GM19455 (cell line): ENCODE results near the gene TYMP.

Experiments used
- ATAC-seq: cut with Tn5 transposase; IDR thresholded peaks from one replicate; pipeline ENCODE4 v1.9.1; 2021; ENCODE audit not compliant: unreplicated experiment

Gene TYMP

DNA sequence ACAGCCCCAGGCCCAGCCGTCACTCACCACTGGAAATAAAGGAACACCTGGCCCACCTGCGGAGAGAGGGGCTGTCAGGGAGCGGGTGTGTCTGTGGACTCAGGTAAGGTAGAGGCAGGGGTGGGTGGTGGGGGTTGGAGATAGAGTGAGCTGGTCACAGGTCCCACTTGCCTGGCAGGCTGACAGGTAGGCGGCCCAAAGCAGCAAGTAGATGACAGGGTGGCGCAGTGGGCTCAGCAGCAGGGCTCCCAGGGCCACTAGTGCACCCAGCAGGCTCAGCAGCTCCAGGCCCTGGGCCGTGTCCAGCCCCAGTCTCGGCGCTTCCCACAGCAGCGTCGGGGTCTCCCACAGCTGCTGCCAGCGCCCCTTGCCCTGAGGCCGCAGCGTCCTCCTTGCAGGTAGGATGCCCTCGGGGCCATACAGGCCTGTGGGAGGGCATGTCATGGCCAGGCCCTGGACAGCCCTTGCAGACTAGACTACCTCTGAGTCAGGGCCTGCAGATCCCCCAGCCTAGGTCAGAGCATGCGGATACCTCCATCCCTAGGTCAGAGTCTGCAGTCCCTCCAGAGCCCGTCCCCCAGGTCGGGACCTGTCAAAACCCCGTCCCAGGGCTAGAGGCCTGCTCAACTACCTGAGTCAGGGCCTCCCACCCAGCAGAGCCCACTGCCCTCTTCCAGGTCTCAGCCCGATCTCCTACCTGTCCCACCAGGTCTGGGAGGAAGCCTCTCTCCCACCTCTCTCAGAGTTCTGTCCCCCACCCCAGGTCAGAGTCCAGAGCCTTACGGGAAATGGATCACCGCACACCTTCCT lies 23.0 kb downstream of the TYMP start:
- ATAC-seq = peak; percentile 18

DNA sequence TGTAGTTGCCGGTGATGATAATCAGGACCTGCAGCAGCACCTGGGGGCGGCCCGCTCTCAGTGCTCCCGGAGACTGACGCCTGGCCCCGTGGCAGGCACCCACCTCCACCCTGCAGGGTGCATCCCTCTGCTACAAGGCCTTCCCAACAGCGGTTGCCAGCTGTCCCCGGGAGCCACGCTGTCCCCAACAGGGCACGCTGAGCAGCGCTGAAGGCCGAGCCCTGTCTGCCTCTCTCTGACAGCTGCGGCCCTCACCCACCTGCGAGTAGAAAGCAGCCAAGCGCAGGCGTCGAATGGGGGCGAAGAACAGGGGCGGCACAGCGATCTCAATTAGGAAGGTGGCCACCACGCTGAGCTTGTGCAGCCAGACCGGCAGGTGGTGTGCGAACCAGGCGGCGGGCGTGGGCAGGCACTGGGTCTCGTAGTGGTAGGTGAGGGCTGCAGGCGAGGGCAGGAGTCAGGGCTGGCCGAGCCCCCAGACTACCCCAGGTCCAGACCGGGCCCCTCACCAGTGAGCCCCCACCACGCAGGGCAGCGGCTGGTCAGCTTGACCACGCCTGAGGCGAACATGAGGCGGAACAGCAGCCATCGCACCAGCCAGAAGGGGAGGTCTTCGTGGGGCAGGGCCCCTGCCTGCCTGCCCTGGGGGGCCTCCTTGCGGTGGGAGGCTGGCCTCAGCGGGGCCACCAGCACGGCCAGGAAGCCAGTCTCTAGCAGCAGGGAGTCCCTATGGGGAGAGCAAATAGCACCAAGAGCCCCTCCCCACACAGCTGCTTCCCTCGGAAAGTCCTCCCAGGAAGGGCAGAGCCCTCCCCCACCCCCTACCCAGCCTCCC lies 23.8 kb downstream of the TYMP start:
- no peak for ATAC-seq

DNA sequence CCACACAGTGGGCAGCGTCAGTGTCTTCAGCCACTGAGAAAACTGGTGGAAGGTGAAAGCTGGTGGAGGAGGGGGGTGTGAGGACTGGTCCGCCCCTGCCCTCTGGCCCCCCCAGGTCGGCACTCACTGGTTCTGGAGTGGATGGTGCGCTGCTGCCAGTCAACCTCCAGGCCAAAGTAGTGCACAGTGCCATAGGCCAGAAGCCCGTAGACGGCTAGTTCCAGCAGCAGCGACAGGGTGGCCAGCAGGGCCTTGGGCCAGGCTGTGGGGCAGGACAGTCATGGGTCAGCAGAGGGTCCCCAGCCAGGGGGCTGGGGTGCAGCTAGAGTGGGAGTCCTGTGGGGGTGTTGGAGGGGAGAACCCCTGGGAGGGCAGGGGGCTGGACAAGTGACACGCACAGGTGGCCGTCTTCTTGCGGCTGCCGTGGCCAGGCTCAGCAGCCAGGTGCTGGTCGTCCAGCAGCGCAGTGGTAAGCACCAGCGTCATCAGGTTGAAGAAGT lies 24.5 kb downstream of the TYMP start:
- ATAC-seq = no peak

DNA sequence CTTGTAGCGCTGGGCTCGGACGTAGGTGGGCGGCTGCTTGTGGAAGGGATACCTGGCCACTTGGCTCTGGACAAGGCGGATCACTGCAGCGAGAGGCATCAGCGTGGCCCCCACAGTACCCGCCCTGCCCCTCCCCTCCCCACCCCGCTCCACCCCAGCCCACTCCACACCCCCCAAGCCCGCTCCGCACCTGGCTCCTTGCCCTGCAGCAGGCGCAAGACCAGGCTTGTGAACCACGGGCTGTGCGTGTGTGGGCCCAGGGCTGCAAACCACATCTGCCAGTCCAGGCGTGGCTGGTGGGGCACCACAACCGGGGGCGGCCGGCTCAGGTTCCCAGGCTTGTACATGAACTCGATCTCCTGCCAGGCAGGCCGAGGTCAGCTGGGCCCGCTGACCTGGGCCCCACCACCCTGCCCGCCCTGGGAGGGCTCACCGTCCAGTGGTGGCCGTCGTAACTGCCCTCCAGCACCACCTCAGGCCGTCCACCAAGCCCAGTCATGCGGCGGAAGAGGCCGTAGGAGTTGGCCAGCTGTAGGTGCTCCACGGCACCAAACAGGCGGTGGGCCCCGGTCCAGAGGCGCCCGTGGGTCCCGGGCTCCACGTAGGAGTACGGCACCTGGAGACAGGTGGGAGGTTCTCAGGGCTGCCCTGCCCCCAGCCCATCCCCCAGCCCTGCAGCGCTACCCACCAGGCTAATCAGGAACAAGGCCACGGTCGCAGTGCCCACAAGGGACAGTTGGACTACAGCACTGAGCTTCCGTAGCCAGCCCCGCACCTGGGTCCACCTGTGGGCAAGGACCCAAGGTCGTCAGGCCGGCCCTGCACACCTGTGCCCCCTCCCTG lies 25.2 kb downstream of the TYMP start:
- ATAC-seq = no peak

DNA sequence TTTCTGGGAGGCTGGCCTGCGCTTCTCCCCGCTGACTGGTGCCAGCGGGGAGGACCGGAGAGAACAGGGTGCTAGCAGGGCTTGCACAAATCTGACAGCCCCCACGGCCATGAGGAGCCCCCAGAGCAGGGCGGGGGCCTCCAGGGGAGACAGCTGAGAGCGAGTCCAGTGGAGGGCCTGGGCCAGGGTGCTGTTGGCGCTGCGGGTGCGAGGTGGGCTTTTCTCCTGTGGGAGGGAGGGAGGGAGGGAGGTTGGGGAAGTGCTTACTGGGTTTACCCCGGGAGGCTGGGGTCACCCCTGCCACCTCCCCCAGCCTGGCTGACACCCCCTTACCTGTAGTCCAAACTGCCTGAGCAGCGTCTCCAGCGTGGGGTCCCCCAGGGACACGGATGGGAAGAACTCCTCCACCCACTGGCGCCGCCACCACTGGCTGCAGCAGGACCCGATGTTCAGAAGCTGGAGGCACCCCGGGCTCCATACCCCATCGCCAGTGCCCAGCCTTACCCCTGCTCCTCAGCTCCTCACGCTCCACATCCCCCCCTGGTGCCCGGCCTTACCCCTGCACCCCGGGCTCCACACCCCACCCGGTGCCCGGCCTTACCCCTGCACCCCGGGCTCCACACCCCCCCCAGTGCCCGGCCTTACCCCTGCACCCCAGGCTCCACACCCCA lies 26.2 kb downstream of the TYMP start:
- ATAC-seq = no peak

DNA sequence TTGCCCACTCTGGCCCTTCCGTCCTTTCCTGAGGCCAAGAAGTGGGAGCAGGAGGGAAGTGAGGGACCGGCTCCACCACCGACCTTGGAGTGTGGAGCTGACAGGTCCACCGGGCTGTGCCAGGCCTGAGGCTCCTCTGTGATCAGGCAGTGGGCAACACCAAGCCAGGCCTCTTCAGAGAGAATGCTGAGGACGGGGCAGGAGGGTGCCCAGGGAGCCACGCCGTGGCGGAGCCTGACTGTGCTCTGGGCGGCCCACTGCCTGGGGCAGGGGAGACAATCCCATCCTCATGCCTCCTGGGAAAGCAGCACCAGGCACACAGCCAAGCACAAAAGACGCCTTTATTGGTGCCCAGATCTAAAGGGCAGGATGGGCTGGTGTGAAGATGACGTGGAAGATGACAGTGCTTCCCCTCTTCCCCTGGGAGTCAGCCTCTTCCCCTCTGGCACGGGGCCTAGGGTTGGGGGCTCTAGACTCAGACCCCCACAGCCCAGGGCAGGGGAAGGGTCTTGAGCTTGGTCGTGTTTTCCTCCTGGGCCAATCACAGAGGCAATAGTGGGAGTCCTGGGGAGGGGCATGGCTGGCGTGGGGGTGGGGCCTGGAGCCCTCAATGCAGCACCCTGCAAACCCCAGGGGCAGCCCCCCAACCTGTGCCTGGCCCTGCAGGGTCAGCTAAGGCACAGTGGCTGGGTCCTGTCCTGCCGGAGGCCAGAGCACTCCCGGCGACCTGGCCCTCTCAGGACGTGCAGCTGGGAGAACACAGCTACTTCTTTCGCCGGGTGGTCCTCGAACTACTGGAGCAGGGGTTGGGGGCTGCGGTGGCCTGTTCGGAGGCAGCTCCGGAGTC lies 27.0 kb downstream of the TYMP start:
- ATAC-seq = no peak

DNA sequence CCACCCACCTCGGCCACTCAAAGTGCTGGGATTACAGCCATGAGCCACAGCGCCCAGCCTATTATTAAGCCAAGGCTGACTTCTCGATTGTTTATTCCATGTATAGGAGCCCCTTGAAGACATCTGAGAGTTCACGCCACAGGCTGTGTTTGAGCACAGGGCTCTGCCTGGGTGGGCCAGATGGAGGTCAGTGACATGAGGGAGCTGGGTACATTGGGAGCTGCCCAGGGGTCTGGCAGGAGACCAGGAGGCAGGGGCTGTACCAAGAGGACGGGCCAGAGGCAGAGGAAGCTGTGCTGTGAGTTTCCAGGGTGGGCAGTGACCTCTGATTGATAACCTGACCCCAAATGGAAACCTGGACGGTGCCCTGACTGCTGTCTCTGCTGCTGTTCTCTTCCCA lies 27.7 kb downstream of the TYMP start:
- no peak for ATAC-seq

DNA sequence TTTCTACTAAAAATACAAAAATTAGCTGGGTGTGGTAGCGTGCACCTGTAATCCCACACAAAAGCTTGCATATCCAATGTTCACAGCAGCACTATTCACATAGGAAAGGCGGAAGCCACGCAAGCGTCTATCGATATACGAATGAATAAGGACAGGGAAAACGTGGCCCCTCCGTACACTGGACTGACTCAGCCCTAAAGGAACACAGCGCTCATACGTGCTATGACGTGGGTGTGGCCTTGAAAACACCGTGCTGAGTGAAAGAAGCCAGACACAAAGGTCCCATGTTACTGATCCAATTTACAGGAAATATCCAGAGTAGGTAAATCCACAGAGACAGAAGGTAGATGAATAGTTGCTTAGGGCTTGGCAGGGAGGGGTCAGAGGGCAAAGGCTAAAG lies 29.4 kb downstream of the TYMP start:
- no peak for ATAC-seq

DNA sequence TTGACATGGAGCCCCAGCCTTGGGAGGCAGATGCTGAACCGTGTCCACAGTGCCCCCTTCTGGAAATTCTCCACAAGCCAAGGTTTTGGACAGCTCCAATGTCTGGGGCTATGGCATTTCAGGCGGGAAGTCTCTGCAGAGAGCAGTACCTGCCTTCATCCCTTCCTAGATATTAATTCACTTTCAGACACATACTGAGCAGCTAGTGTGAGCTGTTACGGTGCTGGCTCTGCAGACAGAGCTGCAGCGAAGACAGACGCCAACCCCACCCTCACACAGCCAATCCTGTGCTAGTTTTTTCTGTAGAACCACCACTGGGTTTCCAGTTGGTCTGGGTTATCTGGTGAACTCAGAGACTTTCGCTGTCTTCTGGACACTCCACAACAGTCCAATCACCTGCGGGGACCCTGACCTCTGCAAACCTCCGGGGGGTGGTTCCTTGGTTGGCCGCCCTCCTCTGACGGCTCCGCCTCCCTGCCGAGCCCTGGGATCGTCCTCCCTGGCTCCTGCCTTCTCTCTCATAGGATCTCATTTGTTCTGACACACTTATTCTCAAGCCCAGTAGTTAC lies 31.4 kb downstream of the TYMP start:
- no peak for ATAC-seq

DNA sequence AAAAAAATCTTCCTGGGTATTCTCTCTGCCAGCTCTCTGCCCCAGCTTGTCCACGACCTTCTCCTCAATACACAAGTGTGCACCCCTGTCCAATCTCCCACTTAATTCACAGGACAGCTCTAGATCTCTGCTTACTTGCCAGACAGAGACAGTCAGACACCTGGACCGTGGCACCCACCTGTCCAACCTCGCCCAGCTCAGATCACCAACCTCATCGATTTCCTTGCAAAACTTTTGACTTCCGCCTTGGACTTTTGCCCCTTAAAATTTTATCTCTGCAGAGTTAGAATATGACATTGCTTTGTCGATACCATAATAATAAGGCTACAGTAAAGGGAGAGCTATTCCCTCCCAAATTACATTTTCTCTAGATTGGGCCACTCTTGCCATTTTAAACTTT lies 32.7 kb downstream of the TYMP start:
- ATAC-seq = no peak

DNA sequence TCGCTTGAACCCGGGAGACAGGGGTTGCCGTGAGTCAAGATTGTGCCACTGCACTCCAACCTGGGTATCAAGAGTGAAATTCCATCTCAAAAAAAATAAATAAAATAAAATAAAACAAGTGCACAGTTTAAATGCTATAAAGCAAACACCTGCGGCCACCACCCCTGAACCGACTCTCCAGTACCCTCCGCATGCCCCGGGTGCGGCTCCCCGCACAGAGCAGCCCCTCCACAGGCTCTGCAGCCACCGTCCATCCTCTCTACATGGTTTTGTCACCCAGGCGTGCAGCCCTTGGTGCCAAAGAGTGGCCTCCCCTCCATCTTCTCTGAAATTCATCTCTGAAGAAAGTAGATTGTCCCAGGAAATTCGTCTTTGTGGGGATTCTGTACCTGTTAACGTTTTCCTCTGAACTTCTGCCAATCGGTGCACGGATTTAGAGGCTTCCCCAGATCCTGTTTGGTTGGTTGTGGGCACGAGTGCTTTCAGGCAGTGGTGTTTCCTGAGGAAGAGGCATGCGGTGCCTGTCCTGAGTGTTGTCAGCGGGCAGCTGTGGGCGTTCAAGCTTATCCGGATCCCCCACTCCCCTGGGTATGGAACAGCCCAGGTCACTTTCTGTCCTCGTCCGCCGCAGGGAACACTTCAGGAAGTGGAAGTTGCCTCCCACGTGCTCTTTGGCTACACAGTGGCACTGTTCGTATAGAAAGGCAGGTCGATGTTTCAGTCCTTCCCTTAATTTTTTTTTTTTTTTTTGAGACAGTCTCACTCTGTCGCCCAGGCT lies 39.1 kb downstream of the TYMP start:
- ATAC-seq = no peak

DNA sequence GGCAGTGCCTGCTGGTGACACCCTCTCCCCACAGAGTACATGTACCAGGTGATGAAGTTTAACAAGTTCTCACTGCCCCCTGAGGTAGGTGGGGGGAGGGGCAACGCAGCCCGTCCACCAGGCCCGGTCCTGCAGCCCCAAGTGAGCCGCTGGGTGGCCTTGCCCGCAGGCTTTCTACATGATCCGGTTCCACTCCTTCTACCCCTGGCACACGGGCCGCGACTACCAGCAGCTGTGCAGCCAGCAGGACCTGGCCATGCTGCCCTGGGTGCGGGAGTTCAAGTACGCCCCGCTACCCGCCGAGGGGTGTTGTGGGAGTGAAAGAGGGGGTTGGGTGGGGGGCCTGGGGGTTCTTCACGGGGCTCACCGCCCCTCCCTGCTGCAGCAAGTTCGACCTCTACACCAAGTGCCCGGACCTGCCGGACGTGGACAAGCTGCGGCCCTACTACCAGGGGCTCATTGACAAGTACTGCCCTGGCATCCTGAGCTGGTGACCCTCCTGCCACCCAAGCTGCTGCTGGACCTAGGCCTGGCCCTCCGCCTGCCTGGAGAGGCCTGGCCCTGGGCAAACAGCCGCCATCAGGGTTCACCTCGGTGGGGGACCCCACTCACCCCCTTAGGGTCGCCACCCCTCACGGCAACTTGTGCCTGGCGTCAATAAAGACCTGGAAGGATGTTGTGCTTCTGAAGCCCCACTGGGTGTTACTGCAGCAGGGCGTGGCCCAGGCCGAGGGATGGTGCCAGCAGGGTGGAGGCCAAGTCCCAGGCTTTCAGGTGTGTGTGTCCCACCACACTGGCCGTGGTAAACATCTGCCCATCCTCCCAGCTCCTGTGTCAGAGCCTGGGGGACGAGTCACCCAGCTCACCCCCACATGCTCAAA lies 40.2 kb downstream of the TYMP start:
- ATAC-seq = no peak

DNA sequence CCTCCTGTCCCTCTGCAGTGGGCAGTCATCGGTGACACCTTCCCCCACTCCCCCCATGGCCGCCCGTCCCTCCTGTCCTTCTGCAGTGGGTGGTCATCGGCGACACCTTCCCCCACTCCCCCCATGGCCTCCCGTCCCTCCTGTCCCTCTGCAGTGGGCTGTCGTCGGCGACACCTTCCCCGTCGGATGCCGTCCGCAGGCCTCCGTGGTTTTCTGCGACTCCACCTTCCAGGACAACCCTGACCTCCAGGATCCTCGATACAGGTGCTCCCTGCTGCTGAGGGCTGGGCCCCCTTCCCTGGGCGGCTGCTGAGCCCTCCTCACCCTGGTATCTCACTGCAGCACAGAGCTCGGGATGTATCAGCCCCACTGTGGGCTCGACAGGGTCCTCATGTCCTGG lies 40.9 kb downstream of the TYMP start:
- no peak for ATAC-seq

DNA sequence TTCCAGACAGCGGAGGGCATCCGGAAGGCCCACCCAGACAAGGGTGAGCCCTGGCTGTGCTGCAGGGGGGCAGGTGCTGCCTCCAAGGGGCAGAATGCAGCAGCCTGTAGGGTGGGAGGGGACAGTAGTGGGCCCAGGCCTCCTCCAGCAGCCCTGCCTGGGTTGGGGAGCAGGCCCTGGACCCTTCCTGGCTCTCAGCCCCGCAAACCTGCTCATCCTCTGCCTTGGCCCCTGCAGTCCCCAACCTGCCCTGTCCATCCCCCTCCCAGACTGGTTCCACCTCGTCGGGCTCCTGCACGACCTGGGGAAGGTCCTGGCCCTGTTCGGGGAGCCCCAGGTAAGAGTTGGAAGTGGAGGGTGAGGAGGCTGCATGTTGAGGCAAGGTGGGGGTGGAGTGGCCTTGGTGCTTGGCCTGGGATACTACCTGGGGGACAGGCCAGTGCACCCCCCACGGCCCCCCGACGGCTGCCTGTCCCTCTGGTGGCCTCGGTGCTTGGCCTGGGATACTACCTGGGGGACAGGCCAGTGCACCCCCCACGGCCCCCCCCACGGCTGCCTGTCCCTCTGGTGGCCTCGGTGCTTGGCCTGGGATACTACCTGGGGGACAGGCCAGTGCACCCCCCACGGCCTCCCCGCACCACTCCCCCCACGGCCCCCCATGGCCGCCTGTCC lies 41.7 kb downstream of the TYMP start:
- ATAC-seq = no peak

DNA sequence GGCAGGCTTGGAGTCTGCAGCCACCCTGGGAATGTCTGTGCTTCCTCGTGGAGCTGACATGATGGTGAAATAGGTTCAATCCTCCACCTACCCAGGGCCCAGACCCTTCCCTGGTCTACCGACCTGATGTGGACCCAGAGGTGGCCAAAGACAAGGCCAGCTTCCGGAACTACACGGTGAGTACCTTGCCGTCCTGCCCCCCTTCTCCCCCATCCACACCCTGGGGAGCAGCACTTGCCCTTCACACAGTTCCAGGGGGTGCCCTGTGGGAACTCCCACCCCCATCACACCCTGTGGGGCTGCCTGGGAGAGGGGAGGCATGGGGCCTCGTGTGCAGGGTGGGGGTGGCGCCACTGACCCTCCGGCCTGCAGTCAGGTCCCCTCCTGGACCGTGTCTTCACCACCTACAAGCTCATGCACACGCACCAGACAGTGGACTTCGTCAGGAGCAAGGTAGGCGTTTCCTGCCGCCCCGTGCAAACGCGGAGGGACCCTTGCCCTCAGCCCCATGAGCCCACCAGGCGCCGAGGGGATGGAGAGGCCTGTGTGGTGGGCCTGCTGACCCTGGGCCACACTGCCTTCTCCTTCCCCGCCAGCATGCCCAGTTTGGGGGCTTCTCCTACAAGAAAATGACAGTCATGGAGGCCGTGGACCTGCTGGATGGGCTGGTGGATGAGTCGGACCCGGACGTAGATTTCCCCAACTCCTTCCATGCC lies 42.4 kb downstream of the TYMP start:
- ATAC-seq = no peak

DNA sequence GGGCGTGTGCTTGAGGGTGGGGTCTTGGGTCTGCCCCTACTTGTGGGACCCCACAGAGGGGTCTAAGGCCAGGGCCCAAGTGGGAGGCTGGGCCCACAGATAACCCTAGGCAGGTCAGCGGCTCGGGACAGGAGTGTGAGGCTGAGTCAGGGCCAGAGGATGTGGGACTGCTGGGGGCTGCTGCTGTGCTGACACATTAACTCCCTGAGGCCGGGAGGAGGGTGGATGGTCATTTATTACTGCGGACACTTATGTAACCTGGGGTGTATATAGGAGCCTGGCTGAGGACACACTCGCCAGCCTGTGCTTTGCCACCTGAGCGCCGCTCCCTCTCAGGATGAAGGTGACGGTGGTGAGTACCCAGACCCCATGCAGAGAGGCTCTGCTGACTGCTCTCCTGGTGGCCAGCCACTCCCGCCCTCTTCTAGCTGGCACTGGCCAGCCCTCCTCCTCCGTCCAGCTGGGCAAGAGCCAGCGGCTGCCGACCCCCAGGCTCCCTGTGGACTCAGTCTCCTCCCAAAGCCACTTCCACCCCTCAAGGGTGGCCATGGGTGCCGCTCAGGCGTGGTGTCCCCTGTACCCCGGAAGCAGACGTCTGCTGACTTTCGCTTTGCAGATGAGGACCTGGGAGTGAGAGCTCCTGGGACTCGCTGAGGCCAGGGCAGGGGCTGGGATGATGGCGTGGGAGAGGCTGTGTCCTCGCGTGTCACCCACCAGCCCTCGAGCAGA lies 43.1 kb downstream of the TYMP start, which contains the start of gene MIOX:
Gene MIOX, plus strand, starts transcription at position 299 of the 729 bp plus-strand sequence. Its CDS starts 39 bp downstream, at position 338.
- ATAC-seq = no peak
